Retina (tissue), 1 donor: ENCODE data around the gene KCNK4.

Experiments
- DNase-seq: peaks from one replicate; pipeline ENCODE4 v3.0.0-alpha.2; 2016

Gene KCNK4

DNA sequence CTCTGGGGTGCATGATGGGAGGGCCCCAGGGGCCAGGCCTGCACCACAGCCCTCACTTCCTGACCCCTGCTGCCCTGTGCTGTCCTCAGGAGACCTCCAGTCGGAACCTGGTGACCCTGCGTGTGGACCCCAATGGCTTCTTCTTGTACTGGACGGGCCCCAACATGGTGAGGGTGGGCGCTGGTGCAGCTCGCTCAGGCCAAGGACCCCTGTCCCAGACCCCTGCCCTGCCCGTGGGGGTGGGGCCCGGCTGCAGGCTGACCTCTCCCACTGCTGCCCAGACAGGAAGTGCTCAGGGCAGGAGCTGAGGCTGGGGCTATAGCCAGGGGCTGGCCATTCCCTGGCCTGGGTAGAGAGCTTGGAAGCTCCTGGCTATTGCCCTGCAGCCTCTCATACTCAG is 36.8 kb upstream of the KCNK4 start:
- no peak for DNase-seq

DNA sequence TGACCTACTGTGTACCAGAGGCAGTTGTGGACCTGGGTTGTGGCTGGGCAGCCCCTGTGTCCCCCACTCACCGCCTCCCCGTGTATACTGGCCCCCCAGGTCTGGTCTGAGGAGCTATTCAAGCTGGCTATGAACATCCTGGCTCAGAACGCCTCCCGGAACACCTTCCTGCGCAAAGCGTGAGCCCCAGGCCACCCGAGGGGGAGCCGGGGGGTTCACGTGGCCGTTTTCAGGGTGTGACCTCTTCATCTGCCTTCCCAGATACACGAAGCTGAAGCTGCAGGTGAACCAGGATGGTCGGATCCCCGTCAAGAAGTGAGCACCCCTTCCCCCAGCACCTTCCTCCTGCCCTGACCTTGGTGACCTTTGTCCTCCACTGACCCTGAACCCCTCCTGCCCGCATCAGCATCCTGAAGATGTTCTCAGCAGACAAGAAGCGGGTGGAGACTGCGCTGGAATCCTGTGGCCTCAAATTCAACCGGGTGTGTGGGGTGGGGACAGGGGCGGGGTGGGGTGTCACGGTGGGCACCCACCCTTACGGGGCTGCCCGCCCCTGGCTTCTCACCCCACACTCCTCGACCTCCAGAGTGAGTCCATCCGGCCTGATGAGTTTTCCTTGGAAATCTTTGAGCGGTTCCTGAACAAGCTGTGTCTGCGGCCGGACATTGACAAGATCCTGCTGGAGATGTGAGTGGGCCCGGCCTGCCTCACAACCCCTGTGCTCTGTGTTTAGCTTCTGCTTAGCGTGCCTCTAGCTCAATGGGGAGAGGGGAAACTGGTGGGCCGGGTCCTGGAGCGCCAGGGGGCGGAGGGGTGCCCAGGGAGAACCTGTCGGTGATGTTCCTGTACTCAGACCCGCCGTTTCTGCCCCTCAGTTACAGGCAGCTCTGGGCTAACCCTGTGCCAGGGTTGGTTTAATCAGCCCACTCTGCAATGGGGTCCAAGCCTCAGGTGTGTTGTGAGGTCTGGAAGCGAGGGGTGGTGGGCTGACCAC is 35.7 kb upstream of the KCNK4 start:
- DNase-seq, result no peak

DNA sequence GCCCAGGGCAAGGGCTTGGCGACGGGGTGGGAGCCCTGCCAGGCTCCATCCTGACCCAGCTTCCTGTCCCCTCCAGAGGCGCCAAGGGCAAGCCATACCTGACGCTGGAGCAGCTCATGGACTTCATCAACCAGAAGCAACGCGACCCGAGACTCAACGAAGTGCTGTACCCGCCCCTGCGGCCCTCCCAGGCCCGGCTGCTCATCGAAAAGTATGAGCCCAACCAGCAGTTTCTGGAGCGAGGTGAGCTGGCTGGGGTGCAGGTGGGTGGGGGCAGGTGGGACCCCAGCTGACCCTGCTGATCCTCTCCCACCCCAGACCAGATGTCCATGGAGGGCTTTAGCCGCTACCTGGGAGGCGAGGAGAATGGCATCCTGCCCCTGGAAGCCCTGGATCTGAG is 34.8 kb upstream of the KCNK4 start:
- DNase-seq, result no peak

DNA sequence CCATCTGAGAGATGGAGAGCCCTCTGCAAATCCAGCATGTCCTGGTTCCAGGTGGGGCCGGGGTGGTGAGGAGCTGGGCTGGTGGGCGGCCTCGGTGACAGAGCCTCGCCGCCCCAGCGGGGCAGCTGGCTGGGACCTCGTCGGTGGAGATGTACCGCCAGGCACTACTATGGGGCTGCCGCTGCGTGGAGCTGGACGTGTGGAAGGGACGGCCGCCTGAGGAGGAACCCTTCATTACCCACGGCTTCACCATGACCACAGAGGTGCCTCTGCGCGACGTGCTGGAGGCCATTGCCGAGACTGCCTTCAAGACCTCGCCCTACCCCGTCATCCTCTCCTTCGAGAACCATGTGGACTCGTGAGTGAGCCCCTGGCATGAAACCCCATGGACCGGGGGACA is 32.7 kb upstream of the KCNK4 start:
- no peak for DNase-seq

DNA sequence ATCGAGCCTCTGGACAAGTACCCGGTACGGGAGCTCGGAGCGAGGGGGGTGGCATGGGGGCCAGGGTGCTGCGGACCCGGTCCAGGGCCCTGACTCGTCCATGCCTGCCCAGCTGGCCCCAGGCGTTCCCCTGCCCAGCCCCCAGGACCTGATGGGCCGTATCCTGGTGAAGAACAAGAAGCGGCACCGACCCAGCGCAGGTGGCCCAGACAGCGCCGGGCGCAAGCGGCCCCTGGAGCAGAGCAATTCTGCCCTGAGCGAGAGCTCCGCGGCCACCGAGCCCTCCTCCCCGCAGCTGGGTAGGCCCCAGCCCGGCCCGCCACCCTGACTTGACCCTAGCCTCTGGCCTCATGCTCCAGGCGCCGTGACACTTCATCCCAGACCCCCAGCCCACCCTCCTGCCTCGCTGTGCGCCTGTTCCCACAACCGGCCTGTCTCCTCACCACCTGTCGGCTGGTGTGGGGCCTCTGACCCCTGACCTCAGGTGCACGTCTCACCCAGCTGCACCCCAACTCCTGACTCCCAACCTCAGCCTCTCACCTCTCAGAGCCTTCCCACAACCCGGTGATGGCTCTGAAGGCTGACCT is 32.1 kb upstream of the KCNK4 start:
- DNase-seq, result no peak

DNA sequence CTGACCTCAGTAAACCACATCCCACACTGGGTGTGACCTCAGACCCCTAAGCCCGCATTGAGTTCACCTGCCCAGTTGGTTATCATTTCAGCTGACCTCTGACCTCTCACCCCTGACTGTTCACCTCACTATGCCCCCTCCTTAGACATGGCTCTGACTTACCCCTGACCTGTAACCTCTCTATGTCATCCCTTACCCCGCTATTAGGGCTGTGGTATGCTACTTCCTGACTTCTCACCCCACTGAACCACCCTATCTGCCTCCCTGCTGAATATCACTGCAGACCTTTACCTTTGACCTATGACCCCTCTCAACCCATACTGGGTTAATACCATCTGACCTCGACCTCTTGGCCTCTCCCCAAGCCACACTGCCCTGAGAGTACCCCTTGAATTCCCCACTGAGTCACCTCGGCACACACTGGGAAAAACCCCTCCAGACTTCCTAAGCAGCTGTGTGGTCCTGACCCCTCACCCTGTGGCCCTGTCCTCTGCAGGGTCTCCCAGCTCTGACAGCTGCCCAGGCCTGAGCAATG is 31.5 kb upstream of the KCNK4 start:
- DNase-seq, result no peak

DNA sequence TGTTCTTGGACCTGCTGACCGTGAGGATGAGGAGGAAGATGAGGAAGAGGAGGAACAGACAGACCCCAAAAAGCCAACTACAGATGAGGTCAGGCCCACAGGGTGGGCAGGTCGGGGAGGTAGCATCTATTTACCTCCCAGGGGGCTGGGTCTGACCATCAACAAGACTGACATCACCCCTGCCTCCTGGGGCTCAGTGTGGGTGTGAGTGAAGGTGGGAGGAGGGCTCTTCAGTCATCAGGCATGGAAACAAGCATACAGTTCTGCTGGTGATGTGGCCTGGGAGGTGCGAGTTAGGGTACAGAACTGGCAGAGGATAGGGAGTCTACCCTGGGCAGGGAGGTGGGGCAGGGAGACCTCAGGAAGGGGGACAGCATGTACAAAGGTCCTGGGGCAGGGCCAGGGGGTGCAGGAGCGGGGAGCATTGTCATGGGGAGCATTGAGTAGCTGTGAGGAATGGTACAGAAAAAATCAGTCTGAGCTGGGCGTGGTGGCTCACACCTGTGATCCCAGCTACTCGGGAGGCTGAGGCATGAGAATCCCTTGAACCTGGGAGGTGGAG is 30.9 kb upstream of the KCNK4 start:
- no peak for DNase-seq

DNA sequence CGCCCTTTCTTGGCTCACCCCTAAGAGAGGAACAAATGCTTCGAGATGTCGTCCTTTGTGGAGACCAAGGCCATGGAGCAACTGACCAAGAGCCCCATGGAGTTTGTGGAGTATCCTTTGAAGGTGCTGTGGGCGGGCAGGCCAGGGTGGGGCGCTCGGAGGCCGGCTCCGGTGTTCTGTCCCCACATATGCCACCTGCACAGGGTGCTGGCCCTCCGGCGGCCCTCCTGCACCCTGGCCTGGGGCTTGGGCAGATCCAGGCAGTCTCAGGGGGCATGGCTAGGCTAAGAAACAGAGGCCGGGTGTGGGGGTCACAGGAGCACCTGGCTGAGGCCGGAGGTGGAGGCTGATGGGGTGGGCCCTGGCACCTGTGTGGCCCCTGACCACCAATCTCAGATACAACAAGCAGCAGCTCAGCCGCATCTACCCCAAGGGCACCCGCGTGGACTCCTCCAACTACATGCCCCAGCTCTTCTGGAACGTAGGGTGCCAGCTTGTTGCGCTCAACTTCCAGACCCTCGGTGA is 29.5 kb upstream of the KCNK4 start:
- DNase-seq, result no peak

DNA sequence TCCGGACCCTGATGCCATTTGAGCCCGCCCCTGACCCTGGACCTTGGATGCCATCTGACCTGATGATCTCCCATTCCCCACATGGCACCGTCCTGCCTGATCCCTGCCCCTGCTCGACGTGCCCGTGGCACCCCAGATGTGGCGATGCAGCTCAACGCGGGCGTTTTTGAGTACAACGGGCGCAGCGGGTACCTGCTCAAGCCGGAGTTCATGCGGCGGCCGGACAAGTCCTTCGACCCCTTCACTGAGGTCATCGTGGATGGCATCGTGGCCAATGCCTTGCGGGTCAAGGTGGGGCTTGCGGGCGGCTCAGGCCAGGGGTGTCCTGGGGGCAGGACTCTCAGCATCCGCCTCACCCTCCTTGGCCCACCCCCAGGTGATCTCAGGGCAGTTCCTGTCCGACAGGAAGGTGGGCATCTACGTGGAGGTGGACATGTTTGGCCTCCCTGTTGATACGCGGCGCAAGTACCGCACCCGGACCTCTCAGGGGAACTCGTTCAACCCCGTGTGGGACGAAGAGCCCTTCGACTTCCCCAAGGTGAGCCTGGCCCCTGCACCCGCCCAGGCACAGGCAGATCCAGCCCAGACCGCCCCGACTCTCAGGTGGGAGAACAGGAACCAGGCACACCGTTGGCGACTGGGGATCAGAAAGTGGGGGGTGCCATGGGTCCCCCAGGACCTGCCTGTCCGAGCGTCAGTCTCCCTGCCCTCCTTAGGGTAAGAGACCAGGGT is 28.7 kb upstream of the KCNK4 start:
- no peak for DNase-seq

DNA sequence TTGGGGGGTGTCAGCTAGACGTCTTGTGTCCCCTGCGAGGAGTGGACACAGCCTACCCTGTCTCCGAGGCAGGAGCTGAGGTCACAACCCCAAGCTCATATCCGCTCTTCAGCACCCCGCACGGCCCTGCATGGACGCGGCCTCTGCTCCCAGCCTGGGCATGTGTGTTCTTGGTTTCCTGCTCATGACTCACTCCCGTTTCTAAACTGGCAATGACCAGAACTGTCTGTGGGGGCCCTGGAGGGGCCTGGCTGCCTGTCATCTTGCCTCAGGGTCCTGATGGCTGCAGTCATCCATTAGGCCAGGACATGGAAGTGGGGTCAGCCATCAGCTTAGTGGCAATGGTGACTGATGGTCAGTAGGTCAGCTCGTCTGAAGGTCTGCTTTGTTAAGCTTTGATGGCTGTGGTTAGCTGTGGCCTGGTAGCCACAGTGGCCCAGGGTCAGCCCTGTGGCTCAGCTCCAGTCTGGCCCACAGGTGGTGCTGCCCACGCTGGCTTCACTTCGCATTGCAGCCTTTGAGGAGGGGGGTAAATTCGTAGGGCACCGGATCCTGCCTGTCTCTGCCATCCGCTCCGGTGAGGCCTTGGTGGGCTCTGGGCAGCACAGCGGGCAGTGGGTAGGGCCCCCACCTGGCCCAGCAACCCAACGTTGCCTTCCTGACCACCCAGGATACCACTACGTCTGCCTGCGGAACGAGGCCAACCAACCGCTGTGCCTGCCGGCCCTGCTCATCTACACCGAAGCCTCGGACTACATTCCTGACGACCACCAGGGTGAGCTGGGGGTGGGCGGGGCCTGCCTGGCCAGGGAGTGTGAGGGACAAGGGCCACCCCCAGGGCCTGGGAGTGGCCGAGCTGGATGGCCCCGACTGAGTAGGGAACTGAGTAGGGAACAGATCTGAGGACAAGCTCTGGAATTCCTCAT is 27.8 kb upstream of the KCNK4 start:
- peak; percentile 83 for DNase-seq

DNA sequence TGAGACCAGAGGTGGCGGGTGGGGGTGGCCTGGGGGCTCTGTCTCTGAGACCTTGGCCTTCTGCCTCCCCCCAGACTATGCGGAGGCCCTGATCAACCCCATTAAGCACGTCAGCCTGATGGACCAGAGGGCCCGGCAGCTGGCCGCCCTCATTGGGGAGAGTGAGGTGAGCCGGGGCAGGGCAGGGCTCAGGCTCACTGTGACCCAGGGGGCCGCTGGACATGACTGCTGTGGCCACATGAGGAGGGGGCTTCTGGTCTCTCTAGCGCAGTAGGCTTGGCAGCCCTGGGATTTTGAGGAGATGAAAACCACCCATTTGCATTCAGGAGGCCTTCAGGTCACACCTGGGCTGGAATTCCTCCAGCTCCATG is 27.2 kb upstream of the KCNK4 start:
- DNase-seq, result no peak

DNA sequence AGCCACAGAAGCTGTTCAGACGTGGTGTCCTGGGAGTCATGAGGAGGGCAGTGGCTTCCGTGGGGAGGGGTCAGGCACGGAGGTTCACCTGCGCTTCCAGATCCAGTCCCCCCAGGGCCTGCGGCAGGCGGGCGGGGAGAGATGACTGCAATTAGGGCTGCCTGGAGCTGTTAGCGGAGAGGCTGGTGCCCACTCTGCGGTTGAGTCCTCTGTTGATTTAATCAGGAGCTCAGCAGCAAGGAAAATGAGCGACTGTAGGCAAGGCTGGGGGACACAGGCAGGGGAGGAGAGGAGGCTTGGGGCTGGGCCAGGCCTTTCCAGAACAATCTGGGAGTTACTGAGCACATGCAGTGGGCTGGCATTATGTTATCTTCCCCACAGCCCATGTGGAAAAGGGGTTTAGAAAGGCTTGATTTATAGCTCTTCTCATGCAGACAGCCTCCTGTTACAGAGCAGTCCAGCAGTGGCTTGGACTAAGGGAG is 26.7 kb upstream of the KCNK4 start:
- DNase-seq, result peak; percentile 52

DNA sequence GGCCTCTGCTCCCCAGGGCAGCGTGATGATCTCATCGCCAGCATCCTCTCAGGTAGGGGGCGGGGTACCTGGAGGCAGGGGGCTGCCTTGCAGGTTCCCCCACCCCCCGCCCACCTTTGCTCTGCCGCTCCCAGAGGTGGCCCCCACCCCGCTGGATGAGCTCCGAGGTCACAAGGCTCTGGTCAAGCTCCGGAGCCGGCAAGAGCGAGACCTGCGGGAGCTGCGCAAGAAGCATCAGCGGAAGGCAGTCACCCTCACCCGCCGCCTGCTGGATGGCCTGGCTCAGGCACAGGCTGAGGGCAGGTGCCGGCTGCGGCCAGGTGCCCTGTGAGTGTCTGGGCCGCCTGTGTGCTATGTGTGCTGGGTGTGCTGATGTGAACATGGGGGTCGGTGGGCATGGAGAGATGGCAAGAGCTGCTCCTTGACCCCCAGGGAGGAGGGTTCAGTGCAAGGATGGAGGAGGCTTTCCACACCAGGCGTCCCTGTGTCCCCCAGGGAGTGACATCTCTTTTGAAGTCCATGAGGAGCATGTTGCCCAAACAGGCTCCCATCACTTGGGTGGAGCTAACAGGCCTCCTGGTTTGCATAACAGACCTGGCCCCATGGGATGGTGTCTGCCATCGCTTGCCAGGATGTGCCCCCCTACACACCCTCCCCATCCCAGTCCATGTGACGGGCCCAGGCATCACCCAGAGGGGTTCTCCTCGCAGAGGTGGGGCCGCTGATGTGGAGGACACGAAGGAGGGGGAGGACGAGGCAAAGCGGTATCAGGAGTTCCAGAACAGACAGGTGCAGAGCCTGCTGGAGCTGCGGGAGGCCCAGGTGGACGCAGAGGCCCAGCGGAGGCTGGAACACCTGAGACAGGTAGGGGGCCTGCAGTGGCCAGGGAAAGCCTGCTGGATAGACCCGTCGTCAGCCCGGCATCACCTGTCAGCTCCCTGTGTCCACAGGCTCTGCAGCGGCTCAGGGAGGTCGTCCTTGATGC is 25.6 kb upstream of the KCNK4 start:
- no peak for DNase-seq

DNA sequence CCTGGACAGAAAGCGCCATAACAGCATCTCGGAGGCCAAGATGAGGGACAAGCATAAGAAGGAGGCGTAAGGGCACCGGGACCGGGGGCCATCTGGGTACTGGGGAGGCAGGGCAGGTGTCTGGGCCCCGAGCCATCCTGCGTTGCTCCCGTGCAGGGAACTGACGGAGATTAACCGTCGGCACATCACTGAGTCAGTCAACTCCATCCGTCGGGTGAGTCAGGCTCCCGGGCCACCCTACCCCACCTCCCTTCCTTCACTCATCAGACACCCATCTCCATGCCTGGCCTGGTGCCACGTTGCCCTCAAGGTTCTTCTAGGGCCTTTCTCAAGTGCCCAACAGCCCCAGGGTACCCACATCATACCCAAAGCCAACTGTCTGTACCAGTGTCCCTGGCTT is 24.8 kb upstream of the KCNK4 start:
- no peak for DNase-seq

DNA sequence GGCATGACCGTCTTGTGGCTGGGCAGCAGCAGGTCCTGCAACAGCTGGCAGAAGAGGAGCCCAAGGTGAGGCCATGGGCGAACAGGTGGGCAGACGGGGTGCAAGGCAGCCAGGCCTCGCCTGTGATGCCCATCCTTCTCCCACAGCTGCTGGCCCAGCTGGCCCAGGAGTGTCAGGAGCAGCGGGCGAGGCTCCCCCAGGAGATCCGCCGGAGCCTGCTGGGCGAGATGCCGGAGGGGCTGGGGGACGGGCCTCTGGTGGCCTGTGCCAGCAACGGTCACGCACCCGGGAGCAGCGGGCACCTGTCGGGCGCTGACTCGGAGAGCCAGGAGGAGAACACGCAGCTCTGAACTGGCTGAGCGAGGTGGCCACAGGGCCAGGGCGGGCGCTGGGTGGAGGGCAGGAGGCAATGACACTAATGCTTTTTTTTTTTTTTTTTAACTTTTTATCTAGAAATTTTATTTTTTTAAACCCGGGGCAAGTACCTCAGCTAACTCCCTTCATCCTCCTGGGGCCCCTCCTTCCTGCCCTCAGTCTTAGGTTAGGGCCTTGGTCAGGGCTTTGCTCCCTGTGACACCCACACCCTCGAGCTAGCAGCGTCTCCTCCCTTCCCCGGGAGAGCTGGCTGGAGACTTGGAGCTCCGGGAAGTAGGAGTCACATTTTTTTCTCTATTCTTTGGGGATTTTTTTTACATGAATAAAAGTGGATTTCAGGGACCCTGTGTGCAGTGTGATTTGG is 23.7 kb upstream of the KCNK4 start:
- DNase-seq, result no peak

DNA sequence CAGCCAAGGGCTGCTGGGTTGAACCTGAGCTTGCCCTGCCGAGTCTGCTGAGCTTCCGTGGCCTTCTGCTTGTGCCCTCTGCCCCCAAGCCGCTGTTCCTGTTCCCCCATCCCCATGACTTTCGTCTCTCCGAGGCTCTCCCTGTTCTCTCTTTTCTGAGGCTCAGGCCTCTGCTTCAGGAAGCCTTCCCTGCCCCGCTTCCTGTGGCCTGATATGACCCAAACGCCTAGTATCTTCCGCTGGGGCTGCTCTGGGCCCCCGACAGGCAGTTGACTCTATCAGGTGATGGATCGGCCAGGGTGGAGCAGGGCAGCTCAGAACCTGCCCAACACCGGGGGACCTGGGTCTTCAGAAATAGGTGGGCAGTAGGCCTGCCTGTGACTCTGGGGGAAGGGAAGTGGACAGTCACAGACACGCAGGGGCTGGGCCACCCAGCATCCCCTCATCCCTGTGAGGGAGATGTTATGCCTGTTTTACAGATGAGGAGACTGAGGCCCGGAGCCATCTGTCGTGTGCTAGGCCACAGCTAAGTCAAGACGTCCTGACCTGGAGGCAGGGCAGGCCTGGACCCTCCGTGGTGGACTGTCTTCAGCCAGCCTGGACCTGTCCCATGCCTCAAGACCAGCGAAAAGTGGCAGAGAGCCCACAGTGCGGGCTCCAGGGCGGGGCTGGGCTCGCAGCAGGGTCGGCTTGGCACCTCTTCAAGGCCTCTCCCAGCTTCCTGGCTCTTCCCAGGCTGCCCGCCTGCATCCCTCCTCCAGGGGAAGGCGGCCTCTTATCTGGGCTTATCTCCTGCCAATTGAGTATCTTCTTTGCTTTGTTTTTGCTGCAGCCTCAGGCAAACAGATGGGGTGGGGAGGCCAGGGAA is 22.8 kb upstream of the KCNK4 start:
- no peak for DNase-seq

DNA sequence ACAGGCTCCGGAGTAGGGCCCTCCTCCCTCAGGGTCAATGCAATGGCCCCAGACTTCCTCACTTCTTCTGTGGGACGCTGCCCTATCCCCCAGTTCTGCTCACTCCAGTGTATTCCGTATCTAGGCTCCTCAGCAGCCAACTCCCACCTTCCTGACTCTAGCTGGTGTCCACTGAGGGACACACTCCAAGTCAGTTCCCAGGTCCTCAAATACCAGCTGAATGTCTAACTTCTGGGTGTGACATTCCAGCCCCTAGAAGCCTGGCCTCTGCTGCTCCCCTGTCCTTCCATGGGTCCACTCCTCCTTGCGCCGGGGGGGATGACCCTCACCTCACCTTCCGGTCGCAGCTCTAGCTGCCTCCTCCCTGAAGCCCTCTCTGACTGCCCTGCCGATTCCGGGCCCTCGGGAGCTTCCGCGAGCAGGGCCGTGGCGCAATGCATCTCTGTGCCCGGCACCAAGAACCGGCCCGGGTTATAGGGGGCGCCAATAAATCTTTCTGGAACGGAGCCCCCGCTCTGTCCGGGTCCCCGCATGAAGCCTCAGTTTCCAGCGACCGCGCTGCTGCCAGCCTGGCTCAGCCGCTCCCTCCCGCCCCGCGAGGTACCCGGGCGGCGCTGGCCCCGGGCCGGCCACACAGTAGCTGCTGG is 22.1 kb upstream of the KCNK4 start:
- no peak for DNase-seq
